PFSK-1 (cell line): ENCODE results near the gene TTC21A.

Source experiments
- FOXP2 ChIP-seq: optimal IDR thresholded peaks from 2 replicates; pipeline ENCODE3; 2011; ENCODE audit warnings: borderline replicate concordance, control low read depth, inconsistent platforms; ENCODE audit not compliant: insufficient read depth; ENCODE audit errors: extremely low read length, extremely low read depth
- POLR2AphosphoS5 ChIP-seq: IDR thresholded peaks from 2 replicates; pipeline ENCODE4 v1.6.1; 2012; ENCODE audit warnings: low read depth, mild to moderate bottlenecking, control low read depth, low read length, moderate library complexity
- SIN3A ChIP-seq: IDR thresholded peaks from 2 replicates; pipeline ENCODE4 v1.6.1; 2012; ENCODE audit warnings: mild to moderate bottlenecking, low read length, moderate library complexity, borderline replicate concordance; ENCODE audit not compliant: insufficient read depth
- TAF1 ChIP-seq: IDR thresholded peaks from 2 replicates; pipeline ENCODE4 v1.6.1; 2012; ENCODE audit warnings: low read length, control low read depth, borderline replicate concordance; ENCODE audit not compliant: insufficient read depth
- TF ChIP-seq, protein P1 (sequence below), 2 experiments: IDR thresholded peaks; 2 replicates each; pipeline versions ENCODE4 v1.6.1 to v1.8.0; 2011 to 2012; ENCODE audit warnings: low read depth in 2 of 2, low read length in 2 of 2, control low read depth in 1 of 2, inconsistent platforms in 1 of 2, mild to moderate bottlenecking in 1 of 2, moderate library complexity in 1 of 2; ENCODE audit not compliant: insufficient read depth in 1 of 2

The TTC21A gene

DNA sequence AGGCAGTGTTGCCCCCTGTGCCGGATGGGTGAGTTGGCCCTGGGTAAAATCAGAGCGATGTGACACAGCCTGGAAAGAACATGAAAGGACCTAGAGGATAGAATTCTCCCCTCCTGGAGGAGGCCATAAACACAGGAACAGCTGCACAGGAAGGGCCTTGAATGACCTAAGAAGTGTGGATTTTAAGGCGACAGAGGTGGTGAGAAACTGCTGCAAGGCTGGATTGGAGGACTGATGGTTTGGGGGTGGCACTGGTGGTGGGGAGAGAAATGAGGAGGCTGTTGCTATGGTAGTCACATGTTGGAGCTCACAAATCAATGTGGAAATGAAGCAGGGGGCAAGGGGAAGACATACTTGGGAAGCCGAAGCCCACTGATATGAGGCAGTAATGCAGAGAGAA lies 71.1 kb downstream of the TTC21A start:
- TF ChIP-seq FOXP2 (no peak), TAF1 (no peak), SIN3A (no peak), POLR2AphosphoS5 (no peak)
- TF ChIP-seq, protein P1, sequence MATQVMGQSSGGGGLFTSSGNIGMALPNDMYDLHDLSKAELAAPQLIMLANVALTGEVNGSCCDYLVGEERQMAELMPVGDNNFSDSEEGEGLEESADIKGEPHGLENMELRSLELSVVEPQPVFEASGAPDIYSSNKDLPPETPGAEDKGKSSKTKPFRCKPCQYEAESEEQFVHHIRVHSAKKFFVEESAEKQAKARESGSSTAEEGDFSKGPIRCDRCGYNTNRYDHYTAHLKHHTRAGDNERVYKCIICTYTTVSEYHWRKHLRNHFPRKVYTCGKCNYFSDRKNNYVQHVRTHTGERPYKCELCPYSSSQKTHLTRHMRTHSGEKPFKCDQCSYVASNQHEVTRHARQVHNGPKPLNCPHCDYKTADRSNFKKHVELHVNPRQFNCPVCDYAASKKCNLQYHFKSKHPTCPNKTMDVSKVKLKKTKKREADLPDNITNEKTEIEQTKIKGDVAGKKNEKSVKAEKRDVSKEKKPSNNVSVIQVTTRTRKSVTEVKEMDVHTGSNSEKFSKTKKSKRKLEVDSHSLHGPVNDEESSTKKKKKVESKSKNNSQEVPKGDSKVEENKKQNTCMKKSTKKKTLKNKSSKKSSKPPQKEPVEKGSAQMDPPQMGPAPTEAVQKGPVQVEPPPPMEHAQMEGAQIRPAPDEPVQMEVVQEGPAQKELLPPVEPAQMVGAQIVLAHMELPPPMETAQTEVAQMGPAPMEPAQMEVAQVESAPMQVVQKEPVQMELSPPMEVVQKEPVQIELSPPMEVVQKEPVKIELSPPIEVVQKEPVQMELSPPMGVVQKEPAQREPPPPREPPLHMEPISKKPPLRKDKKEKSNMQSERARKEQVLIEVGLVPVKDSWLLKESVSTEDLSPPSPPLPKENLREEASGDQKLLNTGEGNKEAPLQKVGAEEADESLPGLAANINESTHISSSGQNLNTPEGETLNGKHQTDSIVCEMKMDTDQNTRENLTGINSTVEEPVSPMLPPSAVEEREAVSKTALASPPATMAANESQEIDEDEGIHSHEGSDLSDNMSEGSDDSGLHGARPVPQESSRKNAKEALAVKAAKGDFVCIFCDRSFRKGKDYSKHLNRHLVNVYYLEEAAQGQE (IDR thresholded peaks at IDR 0.05; ENCODE audit: insufficient read depth in 1 of 2, low read depth in 2 of 2, low read length in 2 of 2), result no peak

DNA sequence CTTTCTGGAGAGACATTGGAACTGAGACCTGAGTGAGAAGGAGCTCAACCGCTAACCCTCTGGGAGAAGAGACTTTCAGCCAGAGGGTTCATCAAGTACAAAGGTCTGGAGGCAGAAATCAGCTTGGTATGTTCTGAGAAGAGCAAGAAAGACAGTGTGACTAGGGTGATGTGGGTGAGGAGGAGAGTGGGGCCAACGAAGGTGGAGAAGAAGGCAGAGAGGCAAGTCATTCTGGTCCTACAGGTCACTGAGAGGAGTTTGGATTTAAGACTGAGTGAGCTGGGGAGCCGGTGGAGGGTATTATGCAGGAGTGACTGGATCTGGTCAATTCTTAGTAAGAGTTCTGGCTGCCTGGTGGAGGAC lies 72.7 kb downstream of the TTC21A start:
- TF ChIP-seq TAF1 (no peak), SIN3A (no peak), POLR2AphosphoS5 (no peak), FOXP2 (no peak)
- TF ChIP-seq, protein P1 (IDR thresholded peaks at IDR 0.05; ENCODE audit: insufficient read depth in 1 of 2, low read depth in 2 of 2, low read length in 2 of 2), result no peak

DNA sequence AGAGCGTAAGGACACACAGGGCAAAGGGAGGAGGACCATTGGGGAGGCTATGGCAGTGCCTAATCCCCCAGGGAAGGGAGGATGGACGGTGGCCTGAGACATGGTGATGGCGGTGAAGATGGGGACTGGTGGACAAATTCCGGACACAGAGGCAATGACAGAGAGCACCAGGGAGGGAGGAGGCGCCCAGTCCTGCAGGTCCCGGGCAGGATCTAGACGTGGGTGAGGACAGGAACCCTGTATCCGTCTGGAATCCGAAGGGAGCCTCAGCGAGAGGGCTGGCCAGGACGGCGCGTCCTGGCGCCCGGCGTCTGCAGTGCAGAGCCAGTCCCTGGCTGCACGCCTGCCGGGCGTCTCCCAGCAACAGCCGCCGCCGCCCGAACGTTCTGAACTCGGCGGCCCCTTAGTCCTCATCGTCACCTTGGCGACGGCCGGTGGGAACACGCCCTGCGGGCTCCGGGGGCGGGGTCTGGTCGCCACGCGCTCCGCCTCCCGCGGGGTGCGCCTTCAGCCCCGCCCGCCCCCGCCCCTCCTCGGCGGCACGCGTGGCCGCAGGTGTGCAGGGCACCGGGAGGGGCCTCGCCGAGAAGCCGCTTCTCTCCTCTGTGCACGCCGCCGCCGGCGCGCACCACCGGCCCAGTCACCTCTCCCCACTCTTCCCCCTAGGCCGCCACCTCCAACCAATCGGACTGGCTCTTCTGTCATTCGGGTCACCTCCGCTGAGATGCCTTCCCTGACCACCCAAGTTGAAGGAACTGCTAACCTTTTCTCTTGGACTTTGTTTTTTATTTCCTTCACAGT lies 73.3 kb downstream of the TTC21A start:
- TF ChIP-seq SIN3A, result no peak
- TF ChIP-seq, protein P1 (IDR thresholded peaks at IDR 0.05; ENCODE audit: insufficient read depth in 1 of 2, low read depth in 2 of 2, low read length in 2 of 2), result no peak
- TF ChIP-seq POLR2AphosphoS5, result no peak
- TF ChIP-seq FOXP2, result no peak
- TF ChIP-seq TAF1, result no peak

DNA sequence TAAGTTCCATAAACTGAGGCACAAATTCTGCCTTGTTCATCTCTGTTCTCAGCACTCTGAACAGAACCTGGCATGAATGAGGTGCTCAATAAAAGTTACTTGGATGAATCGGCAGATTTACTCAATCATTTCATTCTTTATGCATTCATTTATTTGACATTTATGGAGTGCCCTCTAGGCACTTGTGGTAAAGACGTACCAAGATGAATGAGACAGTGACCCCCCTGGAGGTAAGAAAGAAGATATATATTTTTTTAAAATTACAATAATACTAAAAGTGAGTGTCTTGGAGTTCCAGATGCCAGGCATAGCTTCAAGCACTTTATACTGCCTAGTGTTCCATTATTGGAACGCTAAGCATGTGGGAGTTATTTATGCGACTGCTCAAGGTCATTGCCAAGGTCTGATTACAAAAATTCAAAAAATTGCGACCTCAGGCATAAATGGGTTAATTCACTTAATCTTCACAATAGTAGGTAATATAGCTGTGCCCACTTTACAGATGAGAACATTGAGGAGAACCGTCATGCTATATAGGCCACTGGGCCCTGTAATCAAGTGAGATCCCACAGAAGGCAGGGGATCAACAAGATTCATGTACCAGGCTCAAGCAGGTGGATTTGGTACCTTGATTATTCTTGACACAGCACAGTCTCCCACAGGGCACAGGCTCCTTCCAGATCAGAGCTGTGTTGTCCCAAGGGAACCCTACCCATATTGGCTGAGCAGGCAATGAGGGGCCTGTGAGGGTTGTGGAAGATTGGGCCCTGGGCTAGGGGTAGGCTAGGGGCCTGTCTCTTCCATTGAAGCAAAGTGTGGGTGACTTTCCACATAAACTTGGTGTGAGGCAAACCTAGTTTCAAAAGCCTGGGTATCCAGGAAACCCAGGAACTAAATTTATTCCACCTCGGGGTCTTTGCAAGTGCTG lies 74.2 kb downstream of the TTC21A start:
- TF ChIP-seq, protein P1 (IDR thresholded peaks at IDR 0.05; ENCODE audit: insufficient read depth in 1 of 2, low read depth in 2 of 2, low read length in 2 of 2), result no peak
- no peak for TF ChIP-seq TAF1
- TF ChIP-seq SIN3A, result no peak
- no peak for TF ChIP-seq POLR2AphosphoS5
- TF ChIP-seq FOXP2, result no peak
